HepG2 (cell line): ENCODE measurements around the gene DNMT3A.
A peak's percentile ranks its signal among the peaks of the same experiment; 100 is the strongest.

Source experiments
- CBX2 ChIP-seq, 2 experiments: fragments of 200-600 bp in 1 of 2; sonication (generic); formaldehyde crosslinking in 1 of 2; IDR thresholded peaks; 2 replicates each; pipeline versions ENCODE4 v1.7.0 to v1.8.1; 2018 to 2022; ENCODE audit warnings: low read depth in 2 of 2, low read length in 1 of 2, mild to moderate bottlenecking in 1 of 2, missing genetic modification reagents in 1 of 2
- CHD4 ChIP-seq: fragments of 200-600 bp; sonication (generic); IDR thresholded peaks from 2 replicates; pipeline ENCODE4 v1.7.0; 2017; ENCODE audit warnings: mild to moderate bottlenecking, low read length, borderline replicate concordance
- GLI4 ChIP-seq: sonication (generic); formaldehyde crosslinking; IDR thresholded peaks from 2 replicates; pipeline ENCODE4 v1.5.1; 2020; ENCODE audit warnings: missing genetic modification reagents, mild to moderate bottlenecking, moderate library complexity, borderline replicate concordance
- NFYB ChIP-seq: sonication (generic); formaldehyde crosslinking; IDR thresholded peaks from 2 replicates; pipeline ENCODE4 v1.4.0; 2020; ENCODE audit warnings: missing genetic modification reagents
- NR2F2 ChIP-seq: IDR thresholded peaks from 2 replicates; pipeline ENCODE4 v1.6.1; 2012; ENCODE audit warnings: low read depth, inconsistent platforms, borderline replicate concordance
- RAD21 ChIP-seq: fragments of 450-650 bp; formaldehyde crosslinking; IDR thresholded peaks from 2 replicates; pipeline ENCODE4 v1.5.0; 2020; ENCODE audit warnings: mild to moderate bottlenecking
- SIN3B ChIP-seq: fragments of 150-350 bp; IDR thresholded peaks from 2 replicates; pipeline ENCODE4 v1.6.1; 2014; ENCODE audit warnings: low read length
- SMC3 ChIP-seq: IDR thresholded peaks from 2 replicates; pipeline ENCODE4 v1.6.1; 2011; ENCODE audit warnings: low read length, improper control_type of control experiment
- ZSCAN20 ChIP-seq: sonication (generic); formaldehyde crosslinking; IDR thresholded peaks from 2 replicates; pipeline ENCODE4 v1.4.0; 2020; ENCODE audit warnings: missing genetic modification reagents, mild to moderate bottlenecking, borderline replicate concordance

- TF ChIP-seq SIN3B (no peak), ZSCAN20 (CRISPR knock-in tag) (no peak), NR2F2 (no peak), CHD4 (no peak), SMC3 (peak; percentile 72; the same call in 1 of the 2 replicates), CBX2 (IDR thresholded peaks at IDR 0.05; ENCODE audit: low read depth, low read length) (no peak), CBX2 (CRISPR knock-in tag; IDR thresholded peaks at IDR 0.05; ENCODE audit: low read depth) (no peak), RAD21 (peak; percentile 60; the same call in 1 of the 2 replicates), NFYB (CRISPR knock-in tag) (no peak), GLI4 (no peak)
Measured at GRCh38 chr2:25309402-25309801, 32.3 kb downstream of the DNMT3A start.
